Coronary artery (tissue), 2 donors: Measurements from ENCODE around the gene PTTG1.

Experiments
- DNase-seq: peaks from one replicate; pipeline ENCODE4 v3.0.0-alpha.2; 2017; ENCODE audit warnings: low spot score
- H3K27ac ChIP-seq, 2 donors: fragments of 200-600 bp; sonication (generic); one replicate each; pipeline ENCODE4 v1.5.1; 2016 to 2019
- H3K4me3 ChIP-seq: fragments of 200-600 bp; sonication (generic); 2 replicates; pipeline ENCODE4 v1.5.1; 2016; ENCODE audit warnings: mild to moderate bottlenecking, moderate library complexity
- CTCF ChIP-seq: fragments of 200-600 bp; sonication (generic); IDR thresholded peaks from one replicate; pipeline ENCODE4 v1.5.1; 2019; ENCODE audit warnings: antibody characterized with exemption

Gene PTTG1

GRCh38 chr5:160460377-160461049 is 38.9 kb downstream of the PTTG1 start:
- TF ChIP-seq CTCF = no peak
- Histone ChIP-seq H3K27ac (no peak overlapping the region), H3K4me3 (no peak overlapping the region)
- DNase-seq = no peak

GRCh38 chr5:160461378-160461777 is 39.7 kb downstream of the PTTG1 start:
- Histone ChIP-seq H3K27ac (no peak overlapping the region), H3K4me3 (no peak overlapping the region)
- no peak for TF ChIP-seq CTCF
- DNase-seq = no peak

- TF ChIP-seq CTCF = no peak
- no peak for DNase-seq
- Histone ChIP-seq H3K27ac (no peak overlapping the region), H3K4me3 (no peak overlapping the region)
These were observed 40.5 kb downstream of the PTTG1 start for GRCh38 chr5:160462167-160462566.

GRCh38 chr5:160463227-160463626 is 41.6 kb downstream of the PTTG1 start:
- Histone ChIP-seq H3K27ac (no peak overlapping the region), H3K4me3 (no peak overlapping the region)
- DNase-seq = no peak
- TF ChIP-seq CTCF = no peak

- no peak for TF ChIP-seq CTCF
- no peak overlapping the region for H3K4me3 ChIP-seq
- no peak for DNase-seq
- no peak overlapping the region for H3K27ac ChIP-seq
These were observed 42.2 kb downstream of the PTTG1 start for GRCh38 chr5:160463740-160464465.

GRCh38 chr5:160464466-160464797 is 42.8 kb downstream of the PTTG1 start:
- H3K27ac ChIP-seq = no peak overlapping the region
- H3K4me3 ChIP-seq = no peak overlapping the region
- no peak for DNase-seq
- no peak for TF ChIP-seq CTCF

GRCh38 chr5:160466116-160466515 is 44.5 kb downstream of the PTTG1 start:
- H3K27ac ChIP-seq = no peak overlapping the region
- no peak for TF ChIP-seq CTCF
- no peak overlapping the region for H3K4me3 ChIP-seq
- DNase-seq = no peak
